ENCODE data around the gene GADL1.

The GADL1 gene

DNA sequence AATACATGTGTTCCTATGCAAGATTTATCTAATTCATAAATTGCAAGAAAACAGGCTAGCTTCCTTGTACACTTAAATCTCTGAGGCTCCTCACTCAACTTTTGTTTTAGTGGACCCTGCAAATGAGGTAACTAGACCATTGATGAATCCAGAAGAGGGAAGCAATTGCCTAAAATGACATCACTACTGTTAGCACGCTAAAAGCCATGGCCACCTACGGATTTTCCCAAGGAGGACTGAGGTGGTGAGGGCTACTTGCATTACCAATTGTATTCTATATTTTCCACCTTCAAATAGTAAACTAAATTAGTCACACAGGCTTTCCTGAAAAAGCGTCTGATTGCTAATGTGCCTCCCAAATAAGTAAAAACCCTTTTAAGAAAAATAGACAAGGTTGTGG, 140.7 kb downstream of the GADL1 start:
- no peak for DNase-seq

- no peak for DNase-seq
Observed at GRCh38 chr3:30752970-30753369, 141.5 kb downstream of the GADL1 start.

DNA sequence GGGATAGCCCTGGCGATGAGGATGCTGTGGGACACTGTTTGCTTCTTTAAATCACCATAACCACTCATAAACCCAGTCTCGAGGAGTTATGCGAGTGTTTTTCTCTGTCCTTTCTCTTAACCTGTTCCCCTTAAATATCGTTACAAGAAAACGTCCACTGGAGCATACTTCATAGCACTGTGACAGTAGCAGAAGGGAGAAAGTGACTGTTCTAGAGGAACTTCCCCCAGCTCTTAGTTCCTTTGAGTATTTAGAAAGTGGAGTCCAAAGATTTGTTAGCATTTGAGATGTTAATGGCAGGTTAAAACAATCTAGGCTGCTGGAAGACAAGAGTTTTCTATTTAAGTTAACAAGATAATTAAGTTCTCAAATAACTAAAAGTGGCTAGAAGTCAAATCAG, 142.0 kb downstream of the GADL1 start:
- DNase-seq: no peak

DNA sequence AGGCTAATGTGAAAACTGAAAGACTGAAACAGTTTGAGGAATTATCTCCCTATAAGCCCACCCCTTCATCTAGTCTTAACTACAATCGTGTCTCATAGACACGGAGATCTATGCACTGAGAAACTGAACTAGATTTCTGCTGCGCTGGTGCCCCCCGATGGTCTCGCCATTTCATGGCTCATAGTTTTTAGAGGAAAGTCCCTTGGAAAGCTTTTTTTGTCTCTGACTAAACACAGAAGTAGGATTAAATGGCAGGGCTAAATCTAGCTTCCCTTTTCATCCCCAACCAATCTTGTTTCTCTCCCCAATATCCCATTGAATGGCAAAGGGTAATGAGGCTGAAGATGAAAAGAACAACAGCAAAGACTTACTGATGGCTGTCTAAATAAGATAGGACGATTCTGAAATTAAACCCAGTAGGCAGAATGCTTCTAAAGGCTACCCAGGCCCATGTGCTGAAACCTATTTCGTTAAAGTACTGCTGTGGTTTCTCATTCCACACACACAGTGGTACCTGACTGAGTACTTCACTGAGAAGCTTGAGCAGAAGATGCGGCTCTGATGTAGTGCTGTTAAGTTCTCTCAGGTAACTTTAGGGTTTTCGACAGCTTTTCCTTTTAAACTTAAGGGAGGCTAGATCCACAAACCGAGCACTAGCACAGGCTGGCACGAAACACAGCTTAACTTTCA, 142.7 kb downstream of the GADL1 start:
- DNase-seq: peak in 1 of 2 experiments; percentile 53

- no peak for DNase-seq
Observed at GRCh38 chr3:30750967-30751366, 143.5 kb downstream of the GADL1 start.

DNA sequence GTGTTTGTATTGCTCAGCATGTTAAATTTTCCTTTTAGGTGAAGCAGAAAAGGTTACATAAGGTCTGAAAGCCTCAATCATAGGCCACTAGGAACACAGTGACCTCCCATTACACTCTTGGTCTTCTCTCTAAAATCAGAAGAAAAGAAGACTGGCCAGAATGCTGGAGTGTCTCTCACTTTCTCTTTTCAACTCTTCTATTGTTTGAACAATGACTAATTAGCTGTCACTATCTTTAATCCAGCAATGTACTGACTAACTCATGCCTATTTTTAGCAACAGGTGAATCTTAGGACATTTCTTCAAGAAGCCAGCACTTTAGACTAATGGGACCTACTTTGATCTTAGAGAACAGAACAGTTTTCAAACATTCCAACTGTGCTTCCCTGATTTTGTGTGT, 145.2 kb downstream of the GADL1 start:
- no peak for DNase-seq

DNA sequence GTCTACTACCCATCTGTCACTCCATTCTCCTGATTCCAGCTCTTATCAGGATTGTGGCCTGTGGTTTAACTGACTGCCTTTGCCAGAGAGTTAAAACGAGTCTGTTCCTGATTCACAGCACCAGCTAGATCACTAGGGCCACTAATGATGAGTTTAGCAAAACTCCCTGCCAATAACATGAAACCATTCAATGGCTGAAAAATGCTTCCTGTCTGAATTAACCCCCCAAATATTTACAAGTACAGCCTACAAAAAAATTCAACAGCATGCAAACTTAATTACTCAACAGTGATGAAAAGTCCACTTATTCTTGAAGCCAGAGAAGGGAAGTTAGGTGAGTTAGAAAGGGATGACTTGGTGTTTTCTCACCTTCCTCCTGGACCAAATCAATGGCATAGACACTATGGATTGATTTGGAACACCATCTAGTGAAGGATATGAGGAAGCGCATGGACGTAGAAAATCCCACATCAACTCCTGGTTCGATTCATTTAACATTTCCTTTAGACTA, 146.6 kb downstream of the GADL1 start:
- DNase-seq: peak; percentile 18 to 45

GRCh38 chr3:30743641-30744317, 150.7 kb downstream of the GADL1 start:
- no peak for DNase-seq

- no peak for DNase-seq
Observed at GRCh38 chr3:30742796-30743619, 151.5 kb downstream of the GADL1 start.

DNA sequence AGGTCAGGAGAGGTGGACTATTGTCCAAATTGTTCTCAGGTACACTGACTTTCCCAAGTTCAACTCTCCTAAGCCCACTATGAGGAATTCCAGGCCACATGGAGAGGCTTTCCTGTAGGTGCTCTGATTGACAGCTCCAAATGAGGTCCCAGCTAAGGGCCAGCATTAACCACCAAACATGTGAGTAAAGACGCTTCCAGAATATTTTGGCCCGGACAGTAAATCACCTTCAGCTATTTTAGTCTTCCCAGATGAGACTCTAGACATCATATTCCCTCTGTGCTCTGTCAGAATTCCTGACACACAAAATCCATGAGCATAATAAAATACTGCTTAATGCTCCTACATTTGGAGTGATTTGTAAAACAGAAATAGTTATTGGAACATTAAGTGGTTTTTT, 152.6 kb downstream of the GADL1 start:
- DNase-seq: no peak

DNA sequence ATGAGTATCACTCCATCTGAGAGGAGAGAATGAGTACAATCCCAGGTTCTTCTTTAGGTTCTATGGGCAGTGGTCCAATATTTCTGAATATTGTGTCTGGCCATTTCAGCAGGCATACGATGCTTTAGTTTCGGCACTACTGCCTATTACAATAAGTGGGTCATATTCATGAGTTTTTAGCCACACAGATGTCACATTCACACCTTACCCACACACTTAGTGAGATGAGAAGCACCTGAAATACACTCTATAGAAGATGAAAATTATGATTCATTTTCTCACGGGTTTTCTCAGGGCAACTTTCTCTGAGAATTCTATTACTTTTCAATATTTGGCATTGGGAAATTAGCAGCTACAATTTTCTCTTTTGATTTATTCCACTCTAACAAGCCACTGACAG, 155.9 kb downstream of the GADL1 start:
- DNase-seq: no peak

- no peak for DNase-seq
Observed at GRCh38 chr3:30737743-30738499, 156.5 kb downstream of the GADL1 start.

DNA sequence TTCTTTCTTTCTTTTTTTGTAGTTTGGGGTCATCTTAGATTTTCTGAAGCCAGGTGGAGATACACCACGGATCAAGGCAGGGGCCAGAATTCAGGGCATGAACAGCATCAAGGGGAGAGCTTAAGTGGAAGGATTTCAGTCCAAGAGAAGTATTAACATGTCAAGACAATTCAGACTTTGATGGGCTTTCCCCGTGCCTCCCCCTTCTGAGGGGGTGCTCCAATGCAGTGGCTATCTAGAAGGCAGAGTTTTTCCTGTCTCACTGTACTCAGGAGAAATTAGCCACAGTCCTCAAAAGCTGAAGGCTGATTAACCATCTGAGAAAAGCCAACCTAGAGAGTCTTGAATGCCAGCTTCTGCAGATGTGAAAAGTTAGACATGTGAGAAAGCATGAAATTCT, 160.8 kb downstream of the GADL1 start:
- DNase-seq: no peak

GRCh38 chr3:30733209-30733608, 161.3 kb downstream of the GADL1 start:
- DNase-seq: no peak

- DNase-seq: no peak
Observed at GRCh38 chr3:30730967-30731366, 163.5 kb downstream of the GADL1 start.

DNA sequence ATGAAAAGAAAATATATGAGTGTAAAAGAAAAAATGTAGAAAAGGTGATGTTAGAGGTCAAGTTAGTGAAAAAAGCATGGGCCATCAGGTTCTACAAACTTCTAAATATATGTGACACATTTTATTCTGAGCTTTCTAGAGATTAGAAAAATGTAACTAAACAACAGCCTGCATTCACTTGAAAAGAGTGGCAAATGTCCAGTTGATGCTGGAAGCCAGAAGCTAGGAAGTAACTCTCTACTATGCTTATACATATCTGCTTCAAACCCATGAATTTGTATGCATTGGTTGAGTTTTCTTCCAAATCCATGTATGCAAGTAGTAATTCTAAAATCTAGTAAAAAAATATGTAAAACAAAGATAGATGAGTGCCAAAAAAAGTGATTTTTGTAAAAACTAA, 164.5 kb downstream of the GADL1 start:
- no peak for DNase-seq

DNA sequence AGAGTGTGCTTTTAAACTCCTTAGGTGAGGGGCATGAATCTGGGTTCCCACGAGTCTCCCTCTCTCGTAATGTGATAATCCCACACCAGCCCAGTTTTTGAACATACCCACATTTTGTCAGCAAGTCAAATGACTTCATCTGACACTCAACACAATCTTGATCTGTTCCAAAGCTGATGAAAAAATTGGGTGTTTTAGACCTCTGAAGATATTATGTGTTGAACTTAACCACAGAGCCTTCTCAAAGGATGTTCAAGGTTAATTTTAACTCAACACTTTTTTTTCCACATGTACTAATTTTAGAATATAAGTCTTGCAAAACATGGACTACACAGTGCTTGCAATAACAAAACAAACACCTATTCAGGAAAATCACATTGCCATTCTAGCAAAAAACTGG, 164.9 kb downstream of the GADL1 start:
- no peak for DNase-seq

DNA sequence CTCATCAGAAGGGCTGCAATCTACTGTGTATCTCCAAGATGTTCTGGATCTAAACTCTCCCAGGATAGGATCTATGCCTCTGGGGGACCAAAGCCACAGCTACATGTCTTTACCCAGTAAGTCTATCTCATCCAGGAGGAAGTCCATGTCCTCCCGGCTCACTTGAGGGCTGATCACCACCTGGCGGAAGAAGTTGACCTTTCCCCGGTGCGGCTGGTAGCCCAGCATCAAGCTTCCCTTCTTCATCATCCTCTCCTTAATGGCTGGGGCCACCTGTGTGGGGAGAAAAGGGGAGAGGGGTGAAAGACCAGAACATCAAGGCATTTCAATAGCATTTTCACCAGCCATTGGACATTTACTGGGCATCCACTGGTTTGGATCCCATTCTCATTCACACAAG, 166.3 kb downstream of the GADL1 start:
- DNase-seq: no peak

- no peak for DNase-seq
Observed at GRCh38 chr3:30724863-30725262, 169.6 kb downstream of the GADL1 start.

GRCh38 chr3:30723211-30723610, 171.2 kb downstream of the GADL1 start:
- DNase-seq: no peak

DNA sequence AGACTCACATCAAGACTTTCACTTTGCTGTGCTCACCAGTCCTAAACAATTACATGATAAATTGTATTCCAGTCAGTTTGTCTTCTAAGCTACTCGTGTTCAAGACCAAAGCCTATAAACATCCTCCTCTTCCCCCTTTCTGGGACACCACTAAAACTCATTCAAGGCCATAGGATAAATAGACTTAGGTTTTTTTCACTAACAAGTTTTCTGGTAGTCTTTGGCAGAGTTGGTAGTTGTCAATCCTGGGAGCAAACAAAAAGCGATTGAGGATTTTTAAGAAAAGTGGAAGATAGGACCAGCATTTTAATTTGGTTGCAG, 173.2 kb downstream of the GADL1 start:
- no peak for DNase-seq

DNA sequence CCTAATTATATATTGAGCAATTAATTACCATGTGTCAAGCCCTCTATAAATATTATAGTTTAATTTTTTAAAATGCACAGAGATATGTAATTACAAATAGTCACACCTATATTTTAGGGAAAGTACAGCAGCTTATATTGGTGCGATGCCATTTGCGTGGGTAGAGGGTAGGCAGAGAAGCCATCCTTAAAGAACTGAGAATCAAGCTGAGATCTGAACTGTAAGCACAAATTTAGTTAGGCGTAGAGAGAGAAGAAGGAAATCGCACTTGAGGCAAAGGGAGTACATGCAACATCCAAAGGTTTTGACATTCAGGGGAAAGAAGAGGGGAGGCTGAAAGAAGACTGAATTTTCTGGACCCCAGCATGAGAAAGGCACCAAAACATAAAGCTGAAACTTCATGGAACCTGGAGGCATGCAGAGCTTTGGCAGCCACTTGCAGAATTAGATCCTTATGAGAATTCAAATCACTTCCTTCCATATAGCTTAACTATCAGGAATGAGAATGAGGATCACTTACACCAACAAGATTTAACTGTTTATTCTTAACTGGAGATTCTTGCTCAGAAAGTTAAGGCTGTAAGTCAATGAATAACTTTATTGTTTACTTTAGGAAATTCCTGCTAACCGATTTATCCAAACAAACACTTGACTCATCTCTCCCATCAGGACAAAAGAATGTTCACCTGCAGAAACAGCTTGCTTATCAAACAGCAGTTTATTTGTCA, 173.7 kb downstream of the GADL1 start:
- no peak for DNase-seq
